Measurements from ENCODE around the gene HHIPL2. TPM values are rescaled to one million over a fixed set of nuclear protein-coding genes. Genes with fewer than 3 reads are reported as not detected.

The HHIPL2 gene
- total RNA-seq, 1 donor from 2014 or later = 0.15 TPM

Other genes starting within 250 kb of the HHIPL2 start
- 10.1 and 12.4 TPM in 2 replicates for gene TAF1A, start 41.8 kb upstream of the HHIPL2 start, total RNA-seq
- 57.6 and 59.2 TPM in 2 replicates for gene MIA3, start 70.0 kb upstream of the HHIPL2 start, total RNA-seq
- 53.6 and 57.2 TPM in 2 replicates for gene AIDA, start 164.4 kb upstream of the HHIPL2 start, total RNA-seq
- gene BROX, start 164.5 kb upstream of the HHIPL2 start, total RNA-seq = 47.6 and 53.0 TPM in 2 replicates
- gene FAM177B, start 189.1 kb upstream of the HHIPL2 start, total RNA-seq = not detected in 2 replicates

All from T-helper 1 cell treated with Interleukin-12 subunit alpha and Interleukin-12 subunit beta and Interleukin-4 antibody, amounts not matched to agents 30 ng/mL and 1 ng/mL, for 36 hours (primary cell).